ENCODE measurements around the gene BNC2.

DNA sequence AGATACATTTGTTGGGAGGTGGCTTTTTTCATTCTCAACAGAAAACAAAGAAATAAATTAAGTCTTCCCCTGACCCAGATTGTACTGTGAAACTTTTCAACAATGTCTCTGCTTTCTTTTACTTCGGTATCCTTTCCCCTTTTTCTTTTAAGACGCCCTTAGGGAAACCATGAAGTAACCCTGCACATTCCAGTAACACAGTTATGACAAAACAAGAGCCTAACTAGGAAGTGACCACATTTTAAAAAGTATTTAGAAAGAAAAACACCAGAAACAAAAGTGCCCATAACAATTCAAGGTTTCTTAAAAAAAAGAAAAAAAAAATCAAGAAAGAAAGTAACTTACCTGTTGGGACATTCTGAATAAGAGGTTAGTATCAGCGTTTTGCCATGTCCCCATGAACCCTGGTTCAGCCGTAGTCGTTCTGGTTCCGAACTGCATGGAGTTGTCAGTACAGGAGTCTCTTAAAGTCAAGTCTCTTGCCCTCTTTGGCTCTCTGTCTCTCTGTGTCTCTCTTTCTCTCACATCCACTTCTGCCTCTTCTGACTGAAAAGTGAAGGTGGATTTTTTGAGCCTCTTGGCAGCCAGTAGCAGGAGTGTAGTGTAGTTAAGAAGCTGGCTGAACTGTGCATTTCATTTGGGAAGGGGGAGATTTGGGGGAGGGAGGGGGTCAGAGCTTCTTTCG, 142.9 kb downstream of the BNC2 start:
- no peak for TF ChIP-seq CTCF (IDR thresholded peaks at IDR 0.05; ENCODE audit: low read length)
- TF ChIP-seq EZH2 (IDR thresholded peaks at IDR 0.05; ENCODE audit: borderline replicate concordance, low read length): no peak
